Activated T-helper 2 cell treated with anti-CD3 and anti-CD28 coated beads, Interferon-gamma antibody, Interleukin-2, Interleukin-4, amounts not matched to agents 10 μg/mL and 5 μg/mL and 100 μg/mL, durations not matched to agents 14 hours and 24 hours and 36 hours (primary cell): ENCODE results near the gene TBC1D22A. TPM values are rescaled to one million over a fixed set of nuclear protein-coding genes. Genes with fewer than 3 reads are reported as not detected.

Experiments used
- DNase-seq: peaks from one replicate; pipeline ENCODE4 v3.0.0; 2021; ENCODE audit warnings: low spot score
- H3K27ac Mint-ChIP-seq: one replicate; pipeline ENCODE4 v1.8.0; 2021; ENCODE audit warnings: mixed read lengths
- H3K27me3 Mint-ChIP-seq: one replicate; pipeline ENCODE4 v1.8.0; 2021; ENCODE audit warnings: low read depth, mixed read lengths
- H3K36me3 Mint-ChIP-seq: one replicate; pipeline ENCODE4 v1.8.0; 2021; ENCODE audit warnings: low read depth, mixed read lengths
- H3K4me1 Mint-ChIP-seq: one replicate; pipeline ENCODE4 v1.8.0; 2021; ENCODE audit warnings: low read depth, mixed read lengths
- H3K4me3 Mint-ChIP-seq: one replicate; pipeline ENCODE4 v1.8.0; 2021; ENCODE audit warnings: low read depth, mild to moderate bottlenecking, moderate library complexity, mixed read lengths
- H3K9me3 Mint-ChIP-seq: one replicate; pipeline ENCODE4 v1.8.0; 2021; ENCODE audit warnings: mixed read lengths
- intact Hi-C: fragments of 100-400 bp; cut with micrococcal nuclease; formaldehyde crosslinking; loops from one replicate; pipeline ENCODE4 v1.15.1; 2023
- total RNA-seq: library from RNA; stranded (reverse); gene quantifications from 2 replicates; pipeline ENCODE4 v1.2.3, GENCODE V29; 2022

Gene TBC1D22A
- total RNA-seq, 1 donor from 2014 or later, result 34.8 TPM

- Mint-ChIP-seq H3K36me3 (peaks cover 3% of the 10 kb centered on the region), H3K4me1 (peaks cover 2% of the 10 kb centered on the region), H3K4me3 (no peak overlapping the region), H3K27me3 (no peaks in the 10 kb centered on the region), H3K27ac (no peak overlapping the region), H3K9me3 (no peaks in the 10 kb centered on the region)
- DNase-seq, result no peak
- intact Hi-C loops, result no loop called here
Observed at GRCh38 chr22:47063071-47063509, 300.6 kb downstream of the TBC1D22A start.

- peaks cover 3% of the 10 kb centered on the region for H3K36me3 Mint-ChIP-seq
Observed at GRCh38 chr22:47063606-47064005, 301.2 kb downstream of the TBC1D22A start.

GRCh38 chr22:47064016-47064415, 301.6 kb downstream of the TBC1D22A start:
- intact Hi-C loops, result no loop called here
- H3K36me3 Mint-ChIP-seq, result peaks cover 3% of the 10 kb centered on the region
- no peak overlapping the region for H3K27ac Mint-ChIP-seq
- H3K9me3 Mint-ChIP-seq, result no peaks in the 10 kb centered on the region
- peaks cover 5% of the 10 kb centered on the region for H3K4me1 Mint-ChIP-seq
- no peak overlapping the region for H3K4me3 Mint-ChIP-seq
- no peaks in the 10 kb centered on the region for H3K27me3 Mint-ChIP-seq
- DNase-seq, result no peak

More at GRCh38 chr22:47063606-47064005, 301.2 kb downstream of the TBC1D22A start:
- Mint-ChIP-seq H3K4me3 (no peak overlapping the region), H3K27me3 (no peaks in the 10 kb centered on the region), H3K4me1 (peaks cover 5% of the 10 kb centered on the region), H3K9me3 (no peaks in the 10 kb centered on the region), H3K27ac (no peak overlapping the region)
- no peak for DNase-seq
- intact Hi-C loops, result no loop called here

- DNase-seq, result no peak
- H3K9me3 Mint-ChIP-seq, result no peaks in the 10 kb centered on the region
- no peak overlapping the region for H3K4me3 Mint-ChIP-seq
- intact Hi-C loops, result no loop called here
- peaks cover 3% of the 10 kb centered on the region for H3K36me3 Mint-ChIP-seq
- no peaks in the 10 kb centered on the region for H3K27me3 Mint-ChIP-seq
- H3K27ac Mint-ChIP-seq, result no peak overlapping the region
- peaks cover 5% of the 10 kb centered on the region for H3K4me1 Mint-ChIP-seq
Observed at GRCh38 chr22:47064416-47064815, 302.0 kb downstream of the TBC1D22A start.

GRCh38 chr22:47065756-47066615, 303.5 kb downstream of the TBC1D22A start:
- H3K9me3 Mint-ChIP-seq, result no peaks in the 10 kb centered on the region
- H3K36me3 Mint-ChIP-seq, result peaks cover 3% of the 10 kb centered on the region
- H3K4me3 Mint-ChIP-seq, result no peak overlapping the region
- H3K27ac Mint-ChIP-seq, result no peak overlapping the region
- no peaks in the 10 kb centered on the region for H3K27me3 Mint-ChIP-seq
- DNase-seq, result no peak
- intact Hi-C loops, result no loop called here
- peaks cover 5% of the 10 kb centered on the region for H3K4me1 Mint-ChIP-seq

- Mint-ChIP-seq H3K4me1 (peaks cover 5% of the 10 kb centered on the region), H3K36me3 (peaks cover 3% of the 10 kb centered on the region), H3K4me3 (no peak overlapping the region), H3K9me3 (no peaks in the 10 kb centered on the region), H3K27ac (no peak overlapping the region), H3K27me3 (no peaks in the 10 kb centered on the region)
- intact Hi-C loops, result no loop called here
- no peak for DNase-seq
Observed at GRCh38 chr22:47066616-47066905, 304.1 kb downstream of the TBC1D22A start.

- Mint-ChIP-seq H3K4me3 (no peak overlapping the region), H3K9me3 (no peaks in the 10 kb centered on the region), H3K27me3 (no peaks in the 10 kb centered on the region), H3K36me3 (peaks cover 3% of the 10 kb centered on the region), H3K27ac (no peak overlapping the region), H3K4me1 (peaks cover 5% of the 10 kb centered on the region)
- intact Hi-C loops, result no loop called here
- DNase-seq, result no peak
Observed at GRCh38 chr22:47067321-47067890, 305.0 kb downstream of the TBC1D22A start.

- Mint-ChIP-seq H3K4me3 (no peak overlapping the region), H3K4me1 (peaks cover 5% of the 10 kb centered on the region), H3K9me3 (no peaks in the 10 kb centered on the region), H3K27me3 (no peaks in the 10 kb centered on the region), H3K27ac (no peak overlapping the region), H3K36me3 (no peaks in the 10 kb centered on the region)
- intact Hi-C loops, result no loop called here
- DNase-seq, result no peak
Observed at GRCh38 chr22:47067911-47068625, 305.6 kb downstream of the TBC1D22A start.

- Mint-ChIP-seq H3K27me3 (no peaks in the 10 kb centered on the region), H3K9me3 (no peaks in the 10 kb centered on the region), H3K36me3 (peaks cover 5% of the 10 kb centered on the region), H3K4me1 (peaks cover 5% of the 10 kb centered on the region), H3K4me3 (no peak overlapping the region), H3K27ac (no peak overlapping the region)
- intact Hi-C loops, result no loop called here
- DNase-seq, result no peak
Observed at GRCh38 chr22:47068626-47068996, 306.2 kb downstream of the TBC1D22A start.

GRCh38 chr22:47069270-47069669, 306.8 kb downstream of the TBC1D22A start:
- Mint-ChIP-seq H3K4me3 (no peak overlapping the region), H3K36me3 (peaks cover 11% of the 10 kb centered on the region), H3K27ac (no peak overlapping the region), H3K9me3 (peaks cover 5% of the 10 kb centered on the region), H3K4me1 (peaks cover 5% of the 10 kb centered on the region), H3K27me3 (no peaks in the 10 kb centered on the region)
- intact Hi-C loops, result no loop called here
- DNase-seq, result no peak

GRCh38 chr22:47071078-47071806, 308.8 kb downstream of the TBC1D22A start:
- intact Hi-C loops, result no loop called here
- Mint-ChIP-seq H3K4me1 (peaks cover 5% of the 10 kb centered on the region), H3K27ac (no peak overlapping the region), H3K27me3 (no peaks in the 10 kb centered on the region), H3K36me3 (peaks cover 22% of the 10 kb centered on the region), H3K4me3 (no peak overlapping the region), H3K9me3 (peaks cover 22% of the 10 kb centered on the region)
- DNase-seq, result no peak

- no peak overlapping the region for H3K4me3 Mint-ChIP-seq
- peaks cover 5% of the 10 kb centered on the region for H3K4me1 Mint-ChIP-seq
- H3K27ac Mint-ChIP-seq, result no peak overlapping the region
- no peak for DNase-seq
- H3K36me3 Mint-ChIP-seq, result peaks cover 27% of the 10 kb centered on the region
- H3K27me3 Mint-ChIP-seq, result no peaks in the 10 kb centered on the region
- intact Hi-C loops, result no loop called here
- H3K9me3 Mint-ChIP-seq, result peaks cover 28% of the 10 kb centered on the region
Observed at GRCh38 chr22:47071807-47072641, 309.6 kb downstream of the TBC1D22A start.
